Measurements from ENCODE around the gene ARSB. TPM values are rescaled to one million over a fixed set of nuclear protein-coding genes. Genes with fewer than 3 reads are reported as not detected.

The ARSB gene
- total and polyA plus RNA-seq, 9 of the 15 experiments (the other 6 are each of a cell fraction or from before 2014, with no cell fraction given), result 0.52 to 4.6 (median 2.4) TPM

DNA sequence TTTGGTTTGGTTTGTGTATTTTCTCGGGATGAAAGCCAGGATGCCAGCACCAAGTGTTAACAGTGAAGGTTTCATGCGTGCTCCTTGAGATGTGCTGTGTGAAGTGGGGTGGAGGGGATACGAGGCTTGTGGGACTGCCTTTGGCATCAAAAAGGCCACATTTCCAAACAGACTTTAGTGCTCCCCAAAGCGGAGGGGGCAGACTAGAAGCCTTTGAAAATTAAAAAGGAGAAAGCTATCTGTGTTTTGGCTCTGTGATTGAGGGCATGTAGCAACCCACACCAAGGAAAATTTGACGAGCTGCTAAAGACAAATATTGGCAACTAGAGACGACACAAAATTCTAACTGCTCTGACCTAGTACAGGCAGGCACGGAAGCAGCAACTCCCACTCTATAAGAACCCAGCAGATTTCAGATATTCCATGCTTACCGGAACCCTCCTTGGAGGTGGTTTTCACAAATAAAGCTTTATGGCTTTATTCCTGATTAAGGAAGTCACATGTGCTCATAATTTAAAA lies 154.5 kb downstream of the ARSB start:
- in situ Hi-C loops (cut with MboI), result no loop called here
- Histone ChIP-seq H3K4me2 (ENCODE audit: insufficient read depth, low read length) (no peak overlapping the region), H3K4me3 (no peak overlapping the region), H3K9me3 (replicated peaks; ENCODE audit: control insufficient read depth, insufficient read depth, low read depth, low read length) (no peaks in the 10 kb centered on the region), H3K27ac (ENCODE audit: extremely low read depth, low read depth, low read length) (no peak overlapping the region), H3K4me1 (replicated peaks in 1 of 2; ENCODE audit: control insufficient read depth in 2 of 2, insufficient read depth in 2 of 2, low read length in 2 of 2) (no peaks in the 10 kb centered on the region), H3K27me3 (ENCODE audit: control insufficient read depth in 2 of 2, insufficient read depth in 2 of 2, low read length in 2 of 2) (peaks cover under 1 to 4% of the 10 kb centered on the region in 2 experiments; a peak in 2 of 5 replicates), H3K9ac (ENCODE audit: insufficient read depth in 1 of 2, low read depth in 2 of 2, low read length in 2 of 2) (no peak overlapping the region), H3K9me1 (ENCODE audit: control insufficient read depth, insufficient read depth, low read length) (no peaks in the 10 kb centered on the region), H3K79me2 (ENCODE audit: control insufficient read depth, insufficient read depth, low read length) (no peaks in the 10 kb centered on the region), H4K20me1 (replicated peaks; ENCODE audit: control insufficient read depth, insufficient read depth, low read length) (no peaks in the 10 kb centered on the region), H2AFZ (ENCODE audit: low read depth, low read length) (no peak overlapping the region), H3K36me3 (ENCODE audit: control insufficient read depth, insufficient read depth, low read length) (no peaks in the 10 kb centered on the region)
- DNase-seq (ENCODE audit: extremely low read depth in 1 of 4, low spot score in 3 of 4) (no peak), FAIRE-seq (no peak), ATAC-seq (no peak)
- ChIA-PET CTCF (ENCODE audit: low intra/inter-chr PET ratio) (no interaction called here), POLR2A (interaction anchor here (0.7 to 1.0 kb wide), 2 partner anchors 10 to 1825 kb away, joined by 3 read pairs; no protein-coding TSS in a partner anchor)
- BruUV-seq (replicated peaks), result no TSS peak
- intact Hi-C loops (cut with micrococcal nuclease), result no loop called here
- TF ChIP-seq RBM34 (IDR thresholded peaks at IDR 0.05; ENCODE audit: borderline replicate concordance, insufficient read depth, low read length), result no peak
- no peak for TF ChIP-seq ZSCAN29 (IDR thresholded peaks at IDR 0.05)
- TF ChIP-seq HCFC1 (IDR thresholded peaks at IDR 0.05; ENCODE audit: low read depth, low read length), result no peak
- TF ChIP-seq, protein P1, sequence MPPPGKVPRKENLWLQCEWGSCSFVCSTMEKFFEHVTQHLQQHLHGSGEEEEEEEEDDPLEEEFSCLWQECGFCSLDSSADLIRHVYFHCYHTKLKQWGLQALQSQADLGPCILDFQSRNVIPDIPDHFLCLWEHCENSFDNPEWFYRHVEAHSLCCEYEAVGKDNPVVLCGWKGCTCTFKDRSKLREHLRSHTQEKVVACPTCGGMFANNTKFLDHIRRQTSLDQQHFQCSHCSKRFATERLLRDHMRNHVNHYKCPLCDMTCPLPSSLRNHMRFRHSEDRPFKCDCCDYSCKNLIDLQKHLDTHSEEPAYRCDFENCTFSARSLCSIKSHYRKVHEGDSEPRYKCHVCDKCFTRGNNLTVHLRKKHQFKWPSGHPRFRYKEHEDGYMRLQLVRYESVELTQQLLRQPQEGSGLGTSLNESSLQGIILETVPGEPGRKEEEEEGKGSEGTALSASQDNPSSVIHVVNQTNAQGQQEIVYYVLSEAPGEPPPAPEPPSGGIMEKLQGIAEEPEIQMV (tag; conservative IDR thresholded peaks at IDR 0.05; ENCODE audit: low read depth), result no peak
- no peak for TF ChIP-seq FOXK2 (conservative IDR thresholded peaks at IDR 0.05 in 1 of 2, IDR thresholded peaks at IDR 0.05 in 1 of 2; ENCODE audit: low read depth in 2 of 2)
- no peak for TF ChIP-seq HDAC3 (IDR thresholded peaks at IDR 0.05; ENCODE audit: borderline replicate concordance, partially characterized antibody)
- TF ChIP-seq ZBTB17 (CRISPR knock-in tag; IDR thresholded peaks at IDR 0.05), result no peak
- no peak for TF ChIP-seq PTRF (tag; IDR thresholded peaks at IDR 0.05)
- TF ChIP-seq PRMT5 (CRISPR knock-in tag; IDR thresholded peaks at IDR 0.05), result no peak
- no peak for TF ChIP-seq ATF1 (CRISPR knock-in tag; IDR thresholded peaks at IDR 0.05)
- no peak for TF ChIP-seq ATF1 (tag; IDR thresholded peaks at IDR 0.05)
- TF ChIP-seq DPF2 (IDR thresholded peaks at IDR 0.05), result no peak
- TF ChIP-seq, protein P2, sequence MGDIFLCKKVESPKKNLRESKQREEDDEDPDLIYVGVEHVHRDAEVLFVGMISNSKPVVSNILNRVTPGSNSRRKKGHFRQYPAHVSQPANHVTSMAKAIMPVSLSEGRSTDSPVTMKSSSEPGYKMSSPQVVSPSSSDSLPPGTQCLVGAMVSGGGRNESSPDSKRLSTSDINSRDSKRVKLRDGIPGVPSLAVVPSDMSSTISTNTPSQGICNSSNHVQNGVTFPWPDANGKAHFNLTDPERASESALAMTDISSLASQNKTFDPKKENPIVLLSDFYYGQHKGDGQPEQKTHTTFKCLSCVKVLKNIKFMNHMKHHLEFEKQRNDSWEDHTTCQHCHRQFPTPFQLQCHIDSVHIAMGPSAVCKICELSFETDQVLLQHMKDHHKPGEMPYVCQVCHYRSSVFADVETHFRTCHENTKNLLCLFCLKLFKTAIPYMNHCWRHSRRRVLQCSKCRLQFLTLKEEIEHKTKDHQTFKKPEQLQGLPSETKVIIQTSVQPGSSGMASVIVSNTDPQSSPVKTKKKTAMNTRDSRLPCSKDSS (IDR thresholded peaks at IDR 0.05; ENCODE audit: low read depth, partially characterized antibody), result no peak
- no peak for TF ChIP-seq XRCC4 (IDR thresholded peaks at IDR 0.05; ENCODE audit: extremely low read depth, insufficient read depth, insufficient read length)
- no peak for TF ChIP-seq POU5F1 (IDR thresholded peaks at IDR 0.05; ENCODE audit: borderline replicate concordance, low read depth, low read length, partially characterized antibody)
- TF ChIP-seq SMAD1 (IDR thresholded peaks at IDR 0.05; ENCODE audit: low read depth, low read length, partially characterized antibody), result no peak
- TF ChIP-seq ZNF75A (CRISPR knock-in tag; IDR thresholded peaks at IDR 0.05), result no peak
- no peak for TF ChIP-seq ZKSCAN3 (CRISPR knock-in tag; IDR thresholded peaks at IDR 0.05)
- 26% methylated on average over 8 of the region's 8 CpGs for WGBS (ENCODE audit: insufficient coverage, low coverage, missing lambda C conversion rate)

All from K562 (cell line).